Right atrium auricular region (tissue), 2 donors: Measurements from ENCODE around the gene UQCC5. TPM values are rescaled to one million over a fixed set of nuclear protein-coding genes. Genes with fewer than 3 reads are reported as not detected.

Source experiments
- DNase-seq: peaks from one replicate; pipeline ENCODE4 v3.0.0-alpha.2; 2019; ENCODE audit warnings: low spot score
- H3K27ac ChIP-seq, 2 donors: fragments of 200-600 bp; sonication (generic); 1 replicate in 1 of 2; 2 replicates in 1 of 2; pipeline ENCODE4 v1.5.1; 2016 to 2019
- H3K27me3 ChIP-seq, 2 donors: fragments of 200-600 bp; sonication (generic); one replicate each; pipeline versions ENCODE4 v1.5.1 to v1.6.0; 2017 to 2019
- H3K36me3 ChIP-seq: fragments of 200-600 bp; sonication (generic); one replicate; pipeline ENCODE4 v1.5.1; 2016
- H3K4me1 ChIP-seq, 2 donors: fragments of 200-600 bp; sonication (generic); one replicate each; pipeline versions ENCODE4 v1.5.1 to v1.6.0; 2017 to 2019
- H3K4me3 ChIP-seq, 2 donors: fragments of 200-600 bp; sonication (generic); 1 replicate in 1 of 2; 2 replicates in 1 of 2; pipeline ENCODE4 v1.5.1; 2017 to 2019; ENCODE audit warnings: mild to moderate bottlenecking in 1 of 2, moderate library complexity in 1 of 2
- H3K9me3 ChIP-seq, 2 donors: fragments of 200-600 bp; sonication (generic); one replicate each; pipeline ENCODE4 v1.5.1; 2019
- CTCF ChIP-seq, 2 donors: fragments of 200-600 bp; sonication (generic); IDR thresholded peaks; one replicate each; pipeline ENCODE4 v1.5.1; 2019; ENCODE audit warnings: antibody characterized with exemption in 2 of 2
- total RNA-seq, 2 donors: library from RNA; depleted of rRNA; stranded (reverse); fragments of >200 nt; gene quantifications; one replicate each; pipeline ENCODE4 v1.1.0, GENCODE V29; 2016

The UQCC5 gene
- total RNA-seq, 2 donors from 2014 or later, result 1.2 to 3.1 TPM

GRCh38 chr3:52527039-52527731 is 9.2 kb upstream of the UQCC5 start:
- Histone ChIP-seq H3K4me1 (peaks cover 0 to 77% of the 10 kb centered on the region in 2 donors), H3K4me3 (no peak overlapping the region), H3K27me3 (no peaks in the 10 kb centered on the region), H3K27ac (peak overlapping the region; percentile 83 to 92), H3K36me3 (peaks cover 45% of the 10 kb centered on the region), H3K9me3 (no peaks in the 10 kb centered on the region)
- no peak for DNase-seq
- TF ChIP-seq CTCF (IDR thresholded peaks at IDR 0.05), result no peak

DNA sequence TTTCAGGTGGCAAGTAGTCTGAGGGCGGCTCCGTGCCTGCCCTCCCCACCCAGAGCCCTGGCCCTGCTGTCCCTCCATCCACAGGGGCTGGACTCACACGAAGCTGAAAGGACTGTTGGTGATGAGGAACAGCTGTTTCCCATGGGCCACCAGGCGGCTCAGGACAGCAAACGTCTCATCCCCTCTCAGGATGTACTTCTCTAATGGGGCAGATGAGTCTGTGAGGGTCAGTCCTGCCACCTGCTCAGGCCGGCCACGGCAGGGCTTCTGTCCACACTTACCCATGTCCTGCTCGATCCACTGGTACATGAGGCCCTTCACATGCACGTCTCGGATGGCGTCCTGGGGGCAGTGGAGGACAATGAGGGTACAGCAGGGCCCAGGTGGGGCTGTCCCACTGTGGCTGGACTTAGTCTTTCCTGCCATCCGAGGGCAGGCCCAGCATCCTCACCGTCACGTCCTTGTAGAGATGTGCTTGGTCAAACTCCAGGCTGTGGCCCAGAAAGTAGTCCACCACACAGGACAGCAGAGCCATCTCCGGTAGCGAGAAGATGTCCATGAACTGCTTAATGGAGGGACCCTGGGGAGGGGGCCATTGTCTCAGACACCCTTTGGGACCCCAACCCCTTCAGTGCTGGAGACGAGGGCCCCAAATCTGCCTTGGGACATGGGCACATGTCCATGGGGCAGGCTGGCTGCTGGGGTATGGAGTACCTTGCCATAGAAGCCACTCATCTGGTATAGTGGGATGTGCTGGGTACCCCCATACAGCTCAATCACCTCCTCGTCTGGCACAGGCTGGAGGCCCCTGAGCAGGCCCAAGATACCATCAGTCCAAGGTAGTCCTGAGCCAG is 8.4 kb upstream of the UQCC5 start:
- peak overlapping the region; percentile 83 to 92 for H3K27ac ChIP-seq
- DNase-seq, result no peak
- H3K4me1 ChIP-seq, result peaks cover 0 to 85% of the 10 kb centered on the region in 2 donors
- peaks cover 45% of the 10 kb centered on the region for H3K36me3 ChIP-seq
- H3K27me3 ChIP-seq, result no peaks in the 10 kb centered on the region
- H3K9me3 ChIP-seq, result no peaks in the 10 kb centered on the region
- no peak for TF ChIP-seq CTCF (IDR thresholded peaks at IDR 0.05)
- no peak overlapping the region for H3K4me3 ChIP-seq

DNA sequence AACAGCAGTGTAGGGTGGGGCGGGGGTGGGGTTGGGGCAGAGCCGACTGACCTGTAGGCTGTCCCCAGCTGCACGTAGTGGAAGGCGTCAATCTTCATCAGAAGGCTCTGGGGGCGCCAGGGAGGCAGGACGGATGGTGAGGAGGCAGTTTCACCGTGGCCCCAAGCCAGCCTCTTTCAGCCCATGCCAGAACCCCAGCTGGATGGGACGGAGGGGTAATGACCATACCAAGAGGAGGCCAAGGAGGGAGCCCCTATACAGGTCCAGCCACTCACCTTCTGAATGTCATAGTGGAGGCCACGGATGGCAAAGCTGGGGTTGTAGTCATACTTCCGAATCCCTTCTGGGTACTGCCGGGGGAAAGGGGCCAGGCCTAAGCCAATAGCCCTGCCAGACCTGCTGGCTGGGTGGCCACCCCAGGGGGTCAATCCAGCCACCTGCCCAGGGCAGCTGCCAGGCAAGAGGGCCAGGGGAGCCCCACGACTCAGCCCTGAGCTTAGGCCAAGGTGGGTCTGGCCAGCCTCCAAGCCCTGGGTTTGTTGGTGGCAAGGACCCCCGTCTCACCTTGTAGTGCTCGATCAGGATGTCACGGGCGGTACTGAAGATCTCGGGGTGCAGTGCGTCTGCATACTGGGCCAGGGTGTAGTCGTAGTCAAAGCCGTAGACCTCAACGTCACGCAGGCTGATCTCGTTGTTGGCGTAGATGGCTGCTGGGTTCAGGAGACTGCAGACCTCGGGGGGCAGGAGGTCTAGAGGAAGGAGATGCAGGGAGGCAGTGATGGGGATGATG is 7.6 kb upstream of the UQCC5 start:
- no peak for DNase-seq
- peak overlapping the region; percentile 83 to 92 for H3K27ac ChIP-seq
- TF ChIP-seq CTCF (IDR thresholded peaks at IDR 0.05), result no peak
- H3K4me1 ChIP-seq, result peaks cover 0 to 89% of the 10 kb centered on the region in 2 donors
- H3K4me3 ChIP-seq, result no peak overlapping the region
- peaks cover 37% of the 10 kb centered on the region for H3K36me3 ChIP-seq
- H3K9me3 ChIP-seq, result no peaks in the 10 kb centered on the region
- H3K27me3 ChIP-seq, result no peaks in the 10 kb centered on the region

- Histone ChIP-seq H3K4me1 (peaks cover 0 to 88% of the 10 kb centered on the region in 2 donors), H3K27ac (peak overlapping the region; percentile 83 to 92), H3K36me3 (peaks cover 28% of the 10 kb centered on the region)
These were observed 6.8 kb upstream of the UQCC5 start for GRCh38 chr3:52529376-52530333.

More at GRCh38 chr3:52529376-52530333, 6.8 kb upstream of the UQCC5 start:
- Histone ChIP-seq H3K27me3 (no peaks in the 10 kb centered on the region), H3K4me3 (no peak overlapping the region), H3K9me3 (no peaks in the 10 kb centered on the region)
- DNase-seq, result peak; percentile 77
- TF ChIP-seq CTCF (IDR thresholded peaks at IDR 0.05), result no peak
